Measurements from ENCODE around the gene FCHSD2.

The FCHSD2 gene

DNA sequence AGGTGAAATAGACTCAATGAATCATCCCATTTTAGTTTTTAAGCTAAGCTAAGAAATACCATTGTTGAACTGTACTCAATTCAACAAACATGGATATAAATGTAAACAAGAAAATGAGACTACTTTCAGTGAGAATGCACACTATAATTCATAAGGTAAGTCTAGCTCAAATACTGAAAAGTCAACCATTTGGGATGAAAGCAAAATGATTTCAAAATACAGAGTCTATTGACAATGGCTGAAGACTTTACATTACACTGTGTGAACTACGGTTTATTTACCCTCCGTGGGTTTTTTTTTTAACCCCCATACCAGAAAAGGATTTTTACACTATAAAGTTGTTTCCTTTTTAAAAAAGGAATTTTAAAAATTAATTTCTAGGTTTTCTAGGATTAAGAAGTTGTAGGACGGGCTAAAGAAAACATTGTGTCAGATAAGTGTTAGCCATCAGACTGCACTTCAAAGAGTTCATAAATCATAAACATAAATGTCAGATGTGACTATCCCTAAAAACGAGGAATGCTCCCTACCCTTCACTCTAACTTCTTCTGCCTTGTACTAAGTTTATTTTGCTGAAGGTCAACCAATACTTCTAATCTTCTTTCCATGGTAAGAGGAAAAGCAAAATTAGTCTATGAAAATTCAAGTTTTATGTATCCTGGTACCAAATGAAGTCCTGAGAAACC lies 83.0 kb downstream of the FCHSD2 start:
- no peaks in the 10 kb centered on the region for H3K79me1 ChIP-seq (ENCODE audit: low read length)
- H3K4me1 ChIP-seq (ENCODE audit: control insufficient read depth, low read depth, low read length) = no peaks in the 10 kb centered on the region
- H2BK15ac ChIP-seq (replicated peaks; ENCODE audit: low read depth) = no peak overlapping the region
- no peak overlapping the region for H4K8ac ChIP-seq (ENCODE audit: low read depth, low read length)
- H3K4me3 ChIP-seq (ENCODE audit: low read length) = no peak overlapping the region
- no peak overlapping the region for H3K4ac ChIP-seq (ENCODE audit: low read depth, low read length)
- H3K27ac ChIP-seq (ENCODE audit: low read depth, low read length) = no peak overlapping the region
- H3K36me3 ChIP-seq (ENCODE audit: control insufficient read depth, insufficient read depth, low read length) = no peaks in the 10 kb centered on the region
- no peaks in the 10 kb centered on the region for H3K27me3 ChIP-seq (ENCODE audit: insufficient read depth, low read length, poor library complexity)
- H4K5ac ChIP-seq (ENCODE audit: low read length) = no peak overlapping the region
- no peak overlapping the region for H2BK5ac ChIP-seq (ENCODE audit: low read length)
- H2AK5ac ChIP-seq (ENCODE audit: low read length) = no peak overlapping the region
- DNase-seq = no peak
- no peak overlapping the region for H2BK120ac ChIP-seq (ENCODE audit: low read depth, low read length)
- no peak overlapping the region for H3K18ac ChIP-seq (ENCODE audit: low read length)
- H3K79me2 ChIP-seq (ENCODE audit: control insufficient read depth, insufficient read depth, low read length) = no peaks in the 10 kb centered on the region
- no peak overlapping the region for H3K9ac ChIP-seq (ENCODE audit: low read length)
- H3K4me2 ChIP-seq (ENCODE audit: low read length) = no peak overlapping the region
- H3K23ac ChIP-seq (ENCODE audit: low read length) = no peak overlapping the region
- whole genome bisulfite sequencing (ENCODE audit: extremely low coverage, insufficient coverage, low lambda C conversion rate) = no CpG with 5 or more reads among the region's 4 CpGs
- H3K56ac ChIP-seq (ENCODE audit: low read length) = no peak overlapping the region

GRCh38 chr11:73055655-73056354 lies 86.3 kb downstream of the FCHSD2 start:
- H3K4ac ChIP-seq (ENCODE audit: low read depth, low read length) = no peak overlapping the region
- H3K27ac ChIP-seq (ENCODE audit: low read depth, low read length) = no peak overlapping the region
- no peak for DNase-seq
- H3K4me1 ChIP-seq (ENCODE audit: control insufficient read depth, low read depth, low read length) = no peaks in the 10 kb centered on the region
- no peak overlapping the region for H3K4me3 ChIP-seq (ENCODE audit: low read length)
- H2BK5ac ChIP-seq (ENCODE audit: low read length) = no peak overlapping the region
- H3K79me1 ChIP-seq (ENCODE audit: low read length) = no peaks in the 10 kb centered on the region
- no peak overlapping the region for H3K4me2 ChIP-seq (ENCODE audit: low read length)
- H3K18ac ChIP-seq (ENCODE audit: low read length) = no peak overlapping the region
- no peak overlapping the region for H4K8ac ChIP-seq (ENCODE audit: low read depth, low read length)
- no peak overlapping the region for H4K5ac ChIP-seq (ENCODE audit: low read length)
- H3K9ac ChIP-seq (ENCODE audit: low read length) = no peak overlapping the region
- H2AK5ac ChIP-seq (ENCODE audit: low read length) = no peak overlapping the region
- H3K23ac ChIP-seq (ENCODE audit: low read length) = no peak overlapping the region
- no peak overlapping the region for H3K56ac ChIP-seq (ENCODE audit: low read length)
- no peaks in the 10 kb centered on the region for H3K27me3 ChIP-seq (ENCODE audit: insufficient read depth, low read length, poor library complexity)
- no peak overlapping the region for H2BK15ac ChIP-seq (replicated peaks; ENCODE audit: low read depth)
- H2BK120ac ChIP-seq (ENCODE audit: low read depth, low read length) = no peak overlapping the region
- no CpG with 5 or more reads among the region's 3 CpGs for WGBS (ENCODE audit: extremely low coverage, insufficient coverage, low lambda C conversion rate)
- H3K79me2 ChIP-seq (ENCODE audit: control insufficient read depth, insufficient read depth, low read length) = no peaks in the 10 kb centered on the region
- no peaks in the 10 kb centered on the region for H3K36me3 ChIP-seq (ENCODE audit: control insufficient read depth, insufficient read depth, low read length)

DNA sequence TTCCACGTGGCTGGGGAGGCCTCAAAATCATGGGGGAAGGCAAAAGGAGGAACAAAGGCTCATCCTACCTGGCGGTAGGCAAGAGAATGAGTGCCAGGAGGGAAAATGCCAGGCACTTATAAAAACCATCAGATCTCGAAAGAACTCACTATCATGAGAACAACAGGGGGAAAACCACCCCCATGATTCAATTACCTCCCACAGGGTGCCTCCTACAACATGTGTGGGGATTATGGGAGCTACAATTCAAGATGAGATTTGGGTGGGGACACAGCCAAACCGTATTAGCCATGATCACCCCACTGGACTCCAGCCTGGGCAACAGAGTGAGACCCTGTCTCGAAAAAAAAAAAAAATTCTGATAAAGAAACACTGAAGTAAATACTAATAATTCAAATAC lies 87.1 kb downstream of the FCHSD2 start:
- no peak for DNase-seq
- H4K5ac ChIP-seq (ENCODE audit: low read length) = no peak overlapping the region
- H2BK5ac ChIP-seq (ENCODE audit: low read length) = no peak overlapping the region
- H3K27me3 ChIP-seq (ENCODE audit: insufficient read depth, low read length, poor library complexity) = no peaks in the 10 kb centered on the region
- H3K56ac ChIP-seq (ENCODE audit: low read length) = no peak overlapping the region
- H3K4me1 ChIP-seq (ENCODE audit: control insufficient read depth, low read depth, low read length) = no peaks in the 10 kb centered on the region
- H2BK15ac ChIP-seq (replicated peaks; ENCODE audit: low read depth) = no peak overlapping the region
- no peak overlapping the region for H3K27ac ChIP-seq (ENCODE audit: low read depth, low read length)
- H3K4ac ChIP-seq (ENCODE audit: low read depth, low read length) = no peak overlapping the region
- no peak overlapping the region for H4K8ac ChIP-seq (ENCODE audit: low read depth, low read length)
- no peak overlapping the region for H2AK5ac ChIP-seq (ENCODE audit: low read length)
- no CpG with 5 or more reads among the region's 5 CpGs for WGBS (ENCODE audit: extremely low coverage, insufficient coverage, low lambda C conversion rate)
- H3K79me2 ChIP-seq (ENCODE audit: control insufficient read depth, insufficient read depth, low read length) = no peaks in the 10 kb centered on the region
- no peaks in the 10 kb centered on the region for H3K36me3 ChIP-seq (ENCODE audit: control insufficient read depth, insufficient read depth, low read length)
- no peak overlapping the region for H3K18ac ChIP-seq (ENCODE audit: low read length)
- H3K9ac ChIP-seq (ENCODE audit: low read length) = no peak overlapping the region
- H3K23ac ChIP-seq (ENCODE audit: low read length) = no peak overlapping the region
- no peaks in the 10 kb centered on the region for H3K79me1 ChIP-seq (ENCODE audit: low read length)
- H3K4me3 ChIP-seq (ENCODE audit: low read length) = no peak overlapping the region
- H2BK120ac ChIP-seq (ENCODE audit: low read depth, low read length) = no peak overlapping the region
- H3K4me2 ChIP-seq (ENCODE audit: low read length) = no peak overlapping the region

DNA sequence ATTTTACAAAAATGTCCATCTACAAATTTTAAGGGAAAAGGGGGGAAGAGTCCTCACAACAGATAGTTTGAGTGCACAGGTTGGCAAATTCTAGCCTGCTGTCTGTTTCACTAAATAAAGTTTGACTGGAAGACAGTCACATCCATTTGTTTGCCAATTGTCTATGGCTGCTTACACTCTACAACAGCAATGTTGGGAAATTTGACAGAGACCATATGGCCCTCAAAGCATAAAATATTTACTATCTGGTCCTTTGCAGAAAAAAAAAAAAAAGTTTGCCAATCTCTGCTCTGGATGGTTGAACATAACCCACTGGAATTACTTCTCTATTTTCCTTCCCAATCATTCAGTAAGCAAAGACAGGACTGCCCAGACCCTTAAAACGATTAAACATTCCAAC lies 88.2 kb downstream of the FCHSD2 start:
- Histone ChIP-seq H2BK120ac (ENCODE audit: low read depth, low read length) (no peak overlapping the region), H3K36me3 (ENCODE audit: control insufficient read depth, insufficient read depth, low read length) (no peaks in the 10 kb centered on the region), H3K4me2 (ENCODE audit: low read length) (no peak overlapping the region), H3K4ac (ENCODE audit: low read depth, low read length) (no peak overlapping the region), H4K8ac (ENCODE audit: low read depth, low read length) (no peak overlapping the region), H2AK5ac (ENCODE audit: low read length) (no peak overlapping the region), H3K9ac (ENCODE audit: low read length) (no peak overlapping the region), H3K79me1 (ENCODE audit: low read length) (no peaks in the 10 kb centered on the region), H3K4me1 (ENCODE audit: control insufficient read depth, low read depth, low read length) (no peaks in the 10 kb centered on the region), H3K56ac (ENCODE audit: low read length) (no peak overlapping the region), H3K18ac (ENCODE audit: low read length) (no peak overlapping the region), H3K79me2 (ENCODE audit: control insufficient read depth, insufficient read depth, low read length) (no peaks in the 10 kb centered on the region), H3K23ac (ENCODE audit: low read length) (no peak overlapping the region), H2BK15ac (replicated peaks; ENCODE audit: low read depth) (no peak overlapping the region), H3K27me3 (ENCODE audit: insufficient read depth, low read length, poor library complexity) (no peaks in the 10 kb centered on the region), H2BK5ac (ENCODE audit: low read length) (no peak overlapping the region), H3K27ac (ENCODE audit: low read depth, low read length) (no peak overlapping the region), H4K5ac (ENCODE audit: low read length) (no peak overlapping the region), H3K4me3 (ENCODE audit: low read length) (no peak overlapping the region)
- no peak for DNase-seq
- no CpG with 5 or more reads among the region's 1 CpG for WGBS (ENCODE audit: extremely low coverage, insufficient coverage, low lambda C conversion rate)

GRCh38 chr11:73048446-73048845 lies 93.7 kb downstream of the FCHSD2 start:
- no peak overlapping the region for H3K4me2 ChIP-seq (ENCODE audit: low read length)
- no peak overlapping the region for H3K4ac ChIP-seq (ENCODE audit: low read depth, low read length)
- H2BK5ac ChIP-seq (ENCODE audit: low read length) = no peak overlapping the region
- no peak overlapping the region for H4K8ac ChIP-seq (ENCODE audit: low read depth, low read length)
- H3K27ac ChIP-seq (ENCODE audit: low read depth, low read length) = no peak overlapping the region
- H2AK5ac ChIP-seq (ENCODE audit: low read length) = no peak overlapping the region
- H3K79me1 ChIP-seq (ENCODE audit: low read length) = no peaks in the 10 kb centered on the region
- no peak for DNase-seq
- no peak overlapping the region for H2BK15ac ChIP-seq (replicated peaks; ENCODE audit: low read depth)
- no peaks in the 10 kb centered on the region for H3K4me1 ChIP-seq (ENCODE audit: control insufficient read depth, low read depth, low read length)
- H3K4me3 ChIP-seq (ENCODE audit: low read length) = no peak overlapping the region
- H4K5ac ChIP-seq (ENCODE audit: low read length) = no peak overlapping the region
- H3K23ac ChIP-seq (ENCODE audit: low read length) = no peak overlapping the region
- no peak overlapping the region for H3K56ac ChIP-seq (ENCODE audit: low read length)
- no peak overlapping the region for H3K9ac ChIP-seq (ENCODE audit: low read length)
- H3K18ac ChIP-seq (ENCODE audit: low read length) = no peak overlapping the region
- no peak overlapping the region for H2BK120ac ChIP-seq (ENCODE audit: low read depth, low read length)
- H3K79me2 ChIP-seq (ENCODE audit: control insufficient read depth, insufficient read depth, low read length) = no peaks in the 10 kb centered on the region
- H3K36me3 ChIP-seq (ENCODE audit: control insufficient read depth, insufficient read depth, low read length) = no peaks in the 10 kb centered on the region
- no peaks in the 10 kb centered on the region for H3K27me3 ChIP-seq (ENCODE audit: insufficient read depth, low read length, poor library complexity)
- no CpG with 5 or more reads among the region's 3 CpGs for WGBS (ENCODE audit: extremely low coverage, insufficient coverage, low lambda C conversion rate)

Data from mesendoderm (in vitro differentiated cells).